Activated CD8-positive, alpha-beta T cell treated with anti-CD3 and anti-CD28 coated beads, Interleukin-2, amount 10 ng/mL, durations not matched to agents 7 days and 5 days (primary cell): Measurements from ENCODE around the gene FAM193A. TPM values are rescaled to one million over a fixed set of nuclear protein-coding genes. Genes with fewer than 3 reads are reported as not detected.
"Not testable (repeated sequence)": the region's sequence is repeated elsewhere in the genome, so short reads cannot be mapped to it uniquely, and the experiment has no call there.

Source experiments
- ATAC-seq: fragments of 150-1000 bp; cut with Tn5 transposase; one replicate; pipeline ENCODE4 v1.10.0; 2021; ENCODE audit warnings: moderate library complexity
- CTCF ChIA-PET: fragments of 350-600 bp; sonication (Branson Sonifier 250); formaldehyde crosslinking; loops from one replicate; lab custom pipeline; 2021; ENCODE audit warnings: antibody characterized with exemption; lab: Charles Lee
- POLR2A ChIA-PET: fragments of 350-600 bp; sonication (Branson Sonifier 250); formaldehyde crosslinking; loops from one replicate; lab custom pipeline; 2021; ENCODE audit warnings: antibody characterized with exemption; lab: Charles Lee
- DNase-seq: peaks from one replicate; pipeline ENCODE4 v3.0.0-alpha.2; 2020
- H3K27ac Mint-ChIP-seq: one replicate; pipeline ENCODE4 v1.8.0; 2021; ENCODE audit warnings: mild to moderate bottlenecking, mixed read lengths
- H3K27me3 Mint-ChIP-seq: one replicate; pipeline ENCODE4 v1.8.0; 2021; ENCODE audit warnings: low read depth, mixed read lengths
- H3K36me3 Mint-ChIP-seq: one replicate; pipeline ENCODE4 v1.8.0; 2021; ENCODE audit warnings: low read depth, mixed read lengths
- H3K4me1 Mint-ChIP-seq: one replicate; pipeline ENCODE4 v1.8.0; 2021; ENCODE audit warnings: low read depth, mixed read lengths
- H3K4me3 Mint-ChIP-seq: one replicate; pipeline ENCODE4 v1.8.0; 2021; ENCODE audit warnings: mild to moderate bottlenecking, mixed read lengths
- H3K9me3 Mint-ChIP-seq: one replicate; pipeline ENCODE4 v1.8.0; 2022; ENCODE audit warnings: mixed read lengths; ENCODE audit not compliant: insufficient read depth
- total RNA-seq, 2 experiments: library from RNA; stranded (reverse); gene quantifications; one replicate each; pipeline ENCODE4 v1.2.3, GENCODE V29; 2021

FAM193A gene
- total RNA-seq, 2 experiments from 2014 or later: 31.9 to 33.0 TPM

DNA sequence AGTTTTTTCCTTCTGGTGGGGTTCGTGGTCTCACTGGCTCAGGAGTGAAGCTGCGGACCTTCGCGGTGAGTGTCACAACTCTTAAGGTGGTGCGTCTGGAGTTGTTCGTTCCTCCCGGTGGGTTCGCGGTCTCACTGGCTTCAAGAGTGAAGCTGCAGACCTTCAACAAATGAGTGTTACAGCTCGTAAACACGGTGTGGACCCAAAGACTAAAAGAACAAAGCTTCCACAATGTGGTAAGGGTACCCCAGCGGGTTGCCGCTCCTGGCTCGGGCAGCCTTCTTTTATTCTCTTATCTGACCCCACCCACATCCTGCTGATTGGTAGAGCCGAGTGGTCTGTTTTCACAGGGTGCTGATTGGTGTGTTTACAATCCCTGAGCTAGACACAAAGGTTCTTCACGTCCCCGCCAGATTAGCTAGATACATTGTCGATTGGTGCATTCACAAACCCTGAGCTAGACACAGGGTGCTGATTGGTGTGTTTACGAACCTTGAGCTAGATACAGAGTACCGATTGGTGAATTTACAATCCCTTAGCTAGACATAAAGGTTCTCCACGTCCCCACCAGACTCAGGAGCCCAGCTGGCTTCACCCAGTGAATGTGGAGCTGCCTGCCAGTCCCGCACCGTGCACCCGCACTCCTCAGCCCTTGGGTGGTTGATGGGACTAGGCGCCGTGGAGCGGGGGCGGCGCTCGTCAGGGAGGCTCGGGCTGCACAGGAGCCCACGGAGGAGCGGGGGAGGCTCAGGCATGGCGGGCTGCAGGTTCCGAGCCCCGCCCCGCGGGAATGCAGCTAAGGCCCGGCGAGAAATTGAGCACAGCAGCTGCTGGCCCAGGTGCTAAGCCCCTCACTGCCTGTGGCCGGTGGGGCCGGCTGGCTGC is 226.3 kb downstream of the FAM193A start:
- H3K4me1 Mint-ChIP-seq: peaks cover 34% of the 10 kb centered on the region
- not testable (repeated sequence) for H3K9me3 Mint-ChIP-seq, H3K27ac Mint-ChIP-seq, H3K4me3 Mint-ChIP-seq, DNase-seq, ATAC-seq, H3K36me3 Mint-ChIP-seq, H3K27me3 Mint-ChIP-seq
- POLR2A ChIA-PET: interaction anchor here (0.8 kb wide), 1 partner anchor 72 kb away, joined by 3 read pairs; no protein-coding TSS in a partner anchor
- CTCF ChIA-PET: interaction anchor here (0.6 to 3.4 kb wide), 18 partner anchors 8 to 200 kb away, joined by 3 to 29 read pairs (median 4); partner anchors contain the start of genes GRK4 and NOP14

DNA sequence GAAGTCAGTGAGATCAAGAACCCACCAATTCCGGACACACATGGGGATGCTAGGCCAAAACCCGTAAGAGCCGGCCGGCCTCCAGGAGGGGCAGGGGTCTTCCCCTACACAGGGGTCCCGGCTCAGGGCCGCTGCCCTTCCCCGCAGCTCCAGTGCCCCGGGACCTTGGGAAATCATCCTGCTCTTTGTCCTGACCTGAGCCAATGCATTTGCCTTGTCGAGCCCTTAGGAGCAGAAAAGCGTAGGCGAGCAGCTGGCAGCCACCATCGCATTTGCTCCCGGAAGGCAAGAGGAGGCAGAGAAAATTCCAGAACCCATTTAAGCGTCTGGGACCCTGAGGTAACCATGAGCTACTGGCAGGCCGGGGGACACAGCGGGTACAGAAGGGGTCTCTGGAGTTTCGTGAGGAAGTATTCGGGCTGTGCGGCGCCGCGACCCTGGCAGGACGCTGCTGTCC is 227.1 kb downstream of the FAM193A start:
- Mint-ChIP-seq H3K4me3 (peak overlapping the region; percentile 76), H3K4me1 (peaks cover 34% of the 10 kb centered on the region), H3K36me3 (no peaks in the 10 kb centered on the region), H3K27ac (no peak overlapping the region), H3K27me3 (no peaks in the 10 kb centered on the region), H3K9me3 (no peaks in the 10 kb centered on the region)
- no peak for DNase-seq
- ATAC-seq: no peak
- CTCF ChIA-PET: interaction anchor here (0.6 to 3.4 kb wide), 23 partner anchors 12 to 275 kb away, joined by 3 to 29 read pairs (median 4); partner anchors contain the start of genes GRK4 and NOP14
- POLR2A ChIA-PET: interaction anchor here (0.8 kb wide), 1 partner anchor 71 kb away, joined by 3 read pairs; no protein-coding TSS in a partner anchor

DNA sequence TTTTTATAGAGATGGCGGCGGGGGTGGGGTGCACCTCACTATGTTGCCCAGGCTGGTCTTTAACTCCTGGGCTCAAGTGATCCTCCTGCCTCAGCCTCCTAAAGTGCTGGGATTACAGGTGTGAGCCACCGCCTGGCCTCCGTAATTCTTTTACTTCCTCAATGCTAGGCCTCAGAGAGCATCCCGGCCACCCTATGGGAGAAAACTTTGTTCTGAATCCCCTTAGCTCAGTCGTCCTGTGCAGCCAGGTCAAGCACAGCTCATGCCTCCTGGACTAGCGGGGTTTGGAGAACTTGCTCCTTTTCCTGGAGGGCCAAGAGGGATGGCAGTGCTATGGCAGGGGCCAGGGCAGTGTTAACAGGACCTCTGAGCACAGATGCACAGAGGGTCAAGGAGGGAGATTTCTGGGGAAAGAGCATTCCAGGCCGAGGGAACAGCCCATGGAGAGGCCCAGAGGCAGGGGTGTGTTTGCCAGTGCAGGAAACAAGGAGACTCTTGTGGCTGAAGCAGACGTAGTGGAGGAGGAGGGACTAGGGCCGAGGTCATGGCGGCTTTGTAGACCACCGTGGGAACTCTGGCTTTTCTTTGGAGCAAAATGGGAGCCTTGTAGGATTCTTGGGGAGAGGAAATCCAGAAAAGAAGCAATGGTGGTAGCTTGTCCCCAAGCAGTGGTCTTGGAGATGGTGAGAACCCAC is 229.5 kb downstream of the FAM193A start:
- H3K36me3 Mint-ChIP-seq: no peaks in the 10 kb centered on the region
- H3K27me3 Mint-ChIP-seq: no peaks in the 10 kb centered on the region
- CTCF ChIA-PET: interaction anchor here (0.8 kb wide), 1 partner anchor 196 kb away, joined by 4 read pairs; no protein-coding TSS in a partner anchor
- peaks cover 10% of the 10 kb centered on the region for H3K9me3 Mint-ChIP-seq
- peaks cover 51% of the 10 kb centered on the region for H3K4me1 Mint-ChIP-seq
- ATAC-seq (no peak), DNase-seq (no peak)
- no peak overlapping the region for H3K27ac Mint-ChIP-seq
- no peak overlapping the region for H3K4me3 Mint-ChIP-seq
- POLR2A ChIA-PET: no interaction called here

DNA sequence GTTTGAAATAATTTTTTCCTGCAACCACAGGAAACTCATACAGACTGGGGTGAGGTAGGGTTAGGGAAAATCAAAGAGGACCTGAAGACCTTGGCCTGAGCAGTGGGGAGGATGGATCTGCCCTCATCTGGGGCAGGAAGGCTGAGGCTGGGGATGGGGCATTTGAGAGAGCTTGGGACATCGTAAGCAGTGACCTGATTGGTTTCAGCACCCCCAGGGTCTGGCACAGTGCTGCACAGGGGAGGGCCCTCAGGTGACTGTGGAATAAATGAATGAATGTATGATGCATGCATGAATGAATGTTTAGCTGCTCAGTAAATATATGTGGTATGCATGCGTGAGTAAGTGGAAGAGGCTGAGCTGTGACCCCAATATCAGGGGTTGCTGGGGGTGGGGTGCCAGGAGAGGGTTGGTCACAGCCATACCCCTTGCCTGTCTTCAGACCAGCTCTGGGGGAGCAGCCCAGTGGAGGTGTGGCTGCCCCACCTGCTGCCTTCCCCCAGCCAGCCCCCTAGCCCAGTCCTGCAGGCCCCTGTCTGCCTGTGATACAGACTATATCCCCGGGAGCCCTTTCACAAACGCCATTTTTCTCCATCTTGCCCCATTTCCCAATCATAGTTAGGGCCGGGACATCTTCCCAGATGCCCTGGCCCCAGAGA is 230.7 kb downstream of the FAM193A start:
- DNase-seq: no peak
- no peaks in the 10 kb centered on the region for H3K36me3 Mint-ChIP-seq
- no peak for ATAC-seq
- no peak overlapping the region for H3K4me3 Mint-ChIP-seq
- CTCF ChIA-PET: interaction anchor here (1.0 kb wide), 1 partner anchor 19 kb away, joined by 4 read pairs; no protein-coding TSS in a partner anchor
- H3K27ac Mint-ChIP-seq: no peak overlapping the region
- no peaks in the 10 kb centered on the region for H3K27me3 Mint-ChIP-seq
- H3K4me1 Mint-ChIP-seq: peaks cover 54% of the 10 kb centered on the region
- peaks cover 10% of the 10 kb centered on the region for H3K9me3 Mint-ChIP-seq
- POLR2A ChIA-PET: interaction anchor here (0.6 kb wide), 2 partner anchors 9 to 266 kb away, joined by 4 read pairs; no protein-coding TSS in a partner anchor

DNA sequence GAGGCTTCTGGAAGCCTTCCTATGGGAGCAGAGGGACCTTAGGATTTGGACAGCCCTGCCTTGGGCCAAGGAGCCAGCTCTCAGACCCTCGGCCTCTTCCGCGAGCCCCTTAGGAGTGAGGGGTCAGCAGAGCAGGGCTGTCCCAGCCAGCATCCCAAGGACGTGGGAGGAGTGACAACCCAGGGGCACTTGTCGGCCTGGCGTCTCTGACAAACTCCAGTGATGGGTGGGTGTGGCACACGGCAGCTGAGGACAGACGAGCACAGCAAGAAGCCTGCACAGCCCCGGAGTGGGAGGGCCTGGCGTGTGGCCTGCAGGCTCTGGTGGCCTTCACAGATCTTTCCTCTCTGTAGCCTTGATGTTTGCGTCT is 231.2 kb downstream of the FAM193A start:
- Mint-ChIP-seq H3K27me3 (no peaks in the 10 kb centered on the region), H3K9me3 (peaks cover 10% of the 10 kb centered on the region), H3K27ac (no peak overlapping the region), H3K4me1 (peaks cover 52% of the 10 kb centered on the region), H3K36me3 (no peaks in the 10 kb centered on the region), H3K4me3 (no peak overlapping the region)
- POLR2A ChIA-PET: interaction anchor here (0.6 kb wide), 2 partner anchors 9 to 266 kb away, joined by 4 read pairs; no protein-coding TSS in a partner anchor
- no peak for DNase-seq
- no peak for ATAC-seq
- CTCF ChIA-PET: interaction anchor here (1.0 kb wide), 1 partner anchor 18 kb away, joined by 4 read pairs; no protein-coding TSS in a partner anchor

DNA sequence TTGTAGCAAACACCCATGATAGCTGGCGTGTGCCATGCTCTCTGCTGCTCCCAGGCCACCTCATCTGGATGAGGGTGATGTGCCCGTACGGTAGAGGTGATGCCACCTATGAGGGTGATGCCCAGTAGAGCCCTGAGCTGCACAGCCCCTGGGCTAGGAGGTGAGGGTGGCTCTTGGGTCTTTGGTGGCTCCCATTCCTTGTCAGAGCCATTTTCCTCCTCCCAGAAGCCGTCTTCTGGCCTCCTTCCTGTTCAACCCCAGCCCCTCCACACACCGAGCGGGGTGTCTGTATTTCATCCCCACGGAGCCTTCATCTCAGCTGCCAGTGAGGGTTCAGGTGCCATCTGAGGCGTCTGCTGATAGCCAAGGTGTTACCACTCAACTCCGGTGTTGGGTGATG is 231.7 kb downstream of the FAM193A start:
- ChIA-PET POLR2A (no interaction called here), CTCF (interaction anchor here (1.0 kb wide), 1 partner anchor 18 kb away, joined by 4 read pairs; no protein-coding TSS in a partner anchor)
- H3K4me3 Mint-ChIP-seq: no peak overlapping the region
- no peaks in the 10 kb centered on the region for H3K36me3 Mint-ChIP-seq
- ATAC-seq (no peak), DNase-seq (no peak)
- H3K4me1 Mint-ChIP-seq: peaks cover 48% of the 10 kb centered on the region
- H3K27me3 Mint-ChIP-seq: no peaks in the 10 kb centered on the region
- H3K27ac Mint-ChIP-seq: no peak overlapping the region
- H3K9me3 Mint-ChIP-seq: peaks cover 10% of the 10 kb centered on the region

DNA sequence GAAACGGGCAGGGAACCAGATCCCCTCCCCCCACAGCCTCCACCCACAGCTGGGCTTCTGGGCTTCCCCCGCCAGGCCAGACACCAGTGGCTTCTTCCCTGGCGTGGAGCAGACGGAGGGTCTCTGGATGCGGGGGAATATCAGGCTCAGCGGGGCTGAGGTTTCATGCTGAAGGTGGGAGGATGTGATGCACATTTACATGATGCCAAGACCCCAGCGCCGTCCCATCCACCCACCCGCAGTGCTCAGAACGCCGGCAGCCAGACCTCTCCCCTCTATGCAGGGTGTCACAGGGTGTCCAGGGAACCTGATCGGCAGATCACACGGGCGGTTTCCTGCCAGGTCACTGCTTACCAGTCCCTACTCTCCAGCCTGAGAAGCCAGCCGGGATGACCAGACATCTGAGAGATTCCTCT is 232.5 kb downstream of the FAM193A start:
- no peaks in the 10 kb centered on the region for H3K27me3 Mint-ChIP-seq
- peaks cover 10% of the 10 kb centered on the region for H3K9me3 Mint-ChIP-seq
- no peak for DNase-seq
- no peaks in the 10 kb centered on the region for H3K36me3 Mint-ChIP-seq
- H3K4me3 Mint-ChIP-seq: no peak overlapping the region
- H3K4me1 Mint-ChIP-seq: peaks cover 45% of the 10 kb centered on the region
- H3K27ac Mint-ChIP-seq: no peak overlapping the region
- no peak for ATAC-seq
- ChIA-PET CTCF (no interaction called here), POLR2A (interaction anchor here (0.7 kb wide), 1 partner anchor 167 kb away, joined by 3 read pairs; no protein-coding TSS in a partner anchor)

DNA sequence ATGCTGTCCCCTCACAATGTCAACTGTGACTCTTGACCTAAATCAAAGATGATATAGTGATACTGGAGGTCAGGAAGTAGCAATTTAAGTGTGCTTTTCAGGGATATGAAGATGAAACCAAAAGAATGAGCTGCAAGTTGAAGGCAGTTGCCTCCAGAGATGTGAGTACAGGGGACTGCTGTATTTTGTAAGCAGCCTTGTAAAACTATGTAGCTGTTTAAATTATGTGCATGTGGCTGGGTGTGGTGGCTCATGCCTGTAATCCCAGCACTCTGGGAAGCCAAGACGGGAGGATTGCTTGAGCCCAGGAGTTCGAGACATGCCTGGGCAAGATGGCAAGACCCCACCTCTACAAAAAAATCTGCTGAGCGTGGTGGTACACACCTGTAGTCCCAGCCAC is 234.8 kb downstream of the FAM193A start:
- H3K27me3 Mint-ChIP-seq: no peaks in the 10 kb centered on the region
- peaks cover 39% of the 10 kb centered on the region for H3K4me1 Mint-ChIP-seq
- ChIA-PET POLR2A (interaction anchor here (1.2 kb wide), 1 partner anchor 303 kb away, joined by 4 read pairs; no protein-coding TSS in a partner anchor), CTCF (interaction anchor here (0.6 to 1.9 kb wide), 7 partner anchors 9 to 191 kb away, joined by 3 to 12 read pairs (median 3); no protein-coding TSS in a partner anchor)
- no peak overlapping the region for H3K4me3 Mint-ChIP-seq
- no peaks in the 10 kb centered on the region for H3K36me3 Mint-ChIP-seq
- peaks cover 10% of the 10 kb centered on the region for H3K9me3 Mint-ChIP-seq
- H3K27ac Mint-ChIP-seq: peak overlapping the region; percentile 73
- ATAC-seq (peak; percentile 52), DNase-seq (no peak)

DNA sequence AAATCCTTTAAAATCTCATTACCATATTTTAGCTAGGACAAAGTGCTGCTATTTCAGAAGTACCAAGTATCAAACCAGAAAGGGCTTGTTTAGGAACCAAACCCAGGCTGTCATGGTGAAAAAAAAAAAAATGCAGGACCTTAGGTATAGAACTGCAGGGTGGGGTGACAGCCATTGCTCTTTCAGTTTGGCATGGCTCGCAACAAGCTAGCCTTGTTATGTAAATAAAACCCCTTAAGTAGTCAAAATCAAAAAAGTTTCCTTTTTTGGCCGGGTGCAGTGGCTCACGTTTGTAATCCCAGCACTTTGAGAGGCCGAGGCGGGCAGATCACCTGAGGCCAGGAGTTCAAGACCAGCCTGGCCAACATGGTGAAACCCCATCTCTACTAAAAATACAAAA is 244.2 kb downstream of the FAM193A start:
- H3K4me1 Mint-ChIP-seq, H3K9me3 Mint-ChIP-seq, H3K27me3 Mint-ChIP-seq, ATAC-seq, DNase-seq, POLR2A ChIA-PET, H3K4me3 Mint-ChIP-seq, H3K27ac Mint-ChIP-seq, H3K36me3 Mint-ChIP-seq: not testable (repeated sequence)
- CTCF ChIA-PET: interaction anchor here (1.3 to 1.6 kb wide), 2 partner anchors 9 to 17 kb away, joined by 4 to 5 read pairs; no protein-coding TSS in a partner anchor

DNA sequence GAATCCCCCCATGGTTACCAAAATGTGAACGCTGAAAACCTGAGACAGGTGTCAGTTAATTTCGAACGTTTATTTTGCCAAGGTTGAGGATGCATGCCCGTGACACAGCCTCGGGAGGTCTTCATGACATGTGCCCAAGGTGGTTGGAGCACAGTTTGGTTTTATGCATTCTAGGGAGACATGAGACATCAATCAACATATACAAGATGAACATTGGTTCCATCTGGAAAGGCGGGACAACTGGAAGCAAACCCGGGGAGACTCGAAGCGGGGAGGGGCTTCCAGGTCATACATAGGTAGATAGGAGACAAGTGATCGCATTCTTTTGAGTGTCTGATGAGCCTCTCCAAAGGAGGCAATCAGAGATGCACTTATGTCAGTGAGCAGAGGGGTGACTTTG is 245.5 kb downstream of the FAM193A start:
- H3K4me3 Mint-ChIP-seq: no peak overlapping the region
- H3K27ac Mint-ChIP-seq: no peak overlapping the region
- DNase-seq (no peak), ATAC-seq (no peak)
- H3K27me3 Mint-ChIP-seq: peaks cover 8% of the 10 kb centered on the region
- POLR2A ChIA-PET: no interaction called here
- peaks cover 16% of the 10 kb centered on the region for H3K4me1 Mint-ChIP-seq
- CTCF ChIA-PET: interaction anchor here (1.3 to 1.6 kb wide), 2 partner anchors 11 to 18 kb away, joined by 4 to 5 read pairs; no protein-coding TSS in a partner anchor
- no peaks in the 10 kb centered on the region for H3K9me3 Mint-ChIP-seq
- no peaks in the 10 kb centered on the region for H3K36me3 Mint-ChIP-seq
